Fibroblast of skin of left quadriceps (primary cell): ENCODE results near the gene STAC.

Experiments used
- DNase-seq, 2 experiments: peaks; one replicate each; pipeline ENCODE4 v3.0.0-alpha.2; 2013; ENCODE audit warnings: low read depth in 2 of 2

The STAC gene

DNA sequence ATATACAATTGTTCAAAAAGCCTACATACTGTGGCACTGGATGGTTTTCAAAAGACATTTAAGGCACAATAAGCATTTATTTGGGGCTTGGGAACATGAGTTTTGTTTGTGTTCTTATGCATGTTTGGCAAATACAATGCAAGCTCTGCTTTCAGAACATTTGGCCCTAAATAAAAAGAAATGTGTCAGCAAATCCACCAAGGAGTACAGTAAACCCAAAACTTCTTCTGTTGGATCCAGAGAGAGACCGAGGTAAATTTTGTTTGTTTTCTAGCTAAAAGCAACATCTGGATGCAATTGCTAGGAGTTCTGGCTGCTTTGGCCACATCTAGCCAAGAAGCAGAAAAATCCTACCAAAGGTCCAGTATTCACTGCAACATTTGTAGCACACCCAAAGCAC is 215.2 kb downstream of the STAC start:
- DNase-seq, result no peak

DNA sequence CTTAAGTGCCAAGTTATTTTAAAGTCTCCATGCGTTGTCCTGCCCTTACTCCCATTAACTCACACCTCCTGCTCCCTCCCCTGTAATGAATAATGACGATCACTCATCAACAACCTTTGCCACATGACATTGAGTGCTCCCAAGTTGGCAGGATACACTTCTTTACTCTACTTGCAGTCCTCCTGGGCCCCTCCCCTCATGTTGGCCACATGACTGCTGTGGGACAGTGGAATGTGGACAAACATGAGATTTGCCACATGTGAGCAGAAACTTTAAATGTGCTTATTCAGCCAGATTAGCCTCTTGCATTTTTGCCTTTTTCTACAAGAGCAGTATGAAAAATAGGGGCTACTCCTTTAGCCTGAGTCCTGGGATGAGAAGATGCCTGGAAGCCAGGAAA is 216.1 kb downstream of the STAC start:
- no peak for DNase-seq

DNA sequence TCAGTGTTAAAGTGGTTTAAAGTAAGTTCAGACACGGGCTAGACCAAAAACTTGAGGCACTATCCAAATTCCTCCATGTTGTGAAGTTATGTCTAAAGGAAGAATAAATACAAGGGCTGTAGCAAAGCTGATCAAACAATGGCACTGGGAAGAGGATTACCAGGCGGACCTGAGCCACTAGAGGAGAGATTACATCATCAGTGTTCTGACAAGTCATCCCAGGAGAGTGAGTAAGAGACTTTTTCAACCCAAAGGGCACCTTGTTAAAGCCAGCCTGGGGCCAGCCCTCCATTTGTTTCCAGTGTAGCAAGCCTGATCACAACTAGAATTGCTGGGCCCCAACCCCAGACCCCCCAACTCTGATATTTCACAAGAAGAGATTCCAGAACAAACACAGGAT is 217.1 kb downstream of the STAC start:
- no peak for DNase-seq
